HuH-7 (cell line): Measurements from ENCODE around the gene PKD1.
A peak's percentile ranks its signal among the peaks of the same experiment; 100 is the strongest.
"Not testable (repeated sequence)": the region's sequence is repeated elsewhere in the genome, so short reads cannot be mapped to it uniquely, and the experiment has no call there.

Source experiments
- DNase-seq: peaks from one replicate; pipeline ENCODE4 v3.0.0; 2011; ENCODE audit warnings: low spot score

PKD1 gene

GRCh38 chr16:2150418-2151187 is 14.9 kb upstream of the PKD1 start:
- DNase-seq, result no peak

DNA sequence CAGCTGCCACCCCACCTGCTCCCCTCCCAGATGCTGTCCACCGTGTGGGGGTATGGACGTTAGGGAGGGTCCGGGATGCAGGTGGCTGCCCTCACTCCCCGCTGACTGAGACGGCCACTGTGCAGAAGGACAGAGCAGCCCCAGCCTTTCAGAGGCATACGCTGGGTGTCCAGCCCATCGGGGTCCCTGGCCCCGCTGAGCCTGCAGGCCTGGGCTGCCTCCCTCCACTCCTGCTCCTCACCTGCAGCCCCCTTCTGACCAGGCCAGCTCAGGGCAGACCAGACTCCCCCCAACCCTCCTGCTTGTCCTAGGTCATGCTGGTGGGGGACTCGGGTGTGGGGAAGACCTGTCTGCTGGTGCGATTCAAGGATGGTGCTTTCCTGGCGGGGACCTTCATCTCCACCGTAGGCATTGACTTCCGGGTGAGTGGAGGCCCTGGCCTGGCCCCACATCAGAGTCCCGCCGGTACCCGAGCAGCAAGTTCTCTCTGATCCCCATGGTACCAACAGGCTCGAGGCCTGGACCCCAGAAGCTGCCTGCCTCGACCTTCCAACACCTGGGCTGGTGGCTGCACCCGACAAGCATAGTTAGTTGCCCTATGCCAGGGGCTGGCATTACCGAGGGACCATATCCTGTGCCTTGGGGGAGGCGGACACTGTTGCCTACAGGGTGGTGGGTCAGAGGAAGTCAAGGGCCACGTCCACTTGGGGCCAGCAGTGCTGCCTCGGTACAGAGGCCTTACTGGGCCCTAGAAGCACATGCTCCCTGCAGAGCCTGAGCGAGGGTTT is 14.1 kb upstream of the PKD1 start:
- peak; percentile 46 for DNase-seq

DNA sequence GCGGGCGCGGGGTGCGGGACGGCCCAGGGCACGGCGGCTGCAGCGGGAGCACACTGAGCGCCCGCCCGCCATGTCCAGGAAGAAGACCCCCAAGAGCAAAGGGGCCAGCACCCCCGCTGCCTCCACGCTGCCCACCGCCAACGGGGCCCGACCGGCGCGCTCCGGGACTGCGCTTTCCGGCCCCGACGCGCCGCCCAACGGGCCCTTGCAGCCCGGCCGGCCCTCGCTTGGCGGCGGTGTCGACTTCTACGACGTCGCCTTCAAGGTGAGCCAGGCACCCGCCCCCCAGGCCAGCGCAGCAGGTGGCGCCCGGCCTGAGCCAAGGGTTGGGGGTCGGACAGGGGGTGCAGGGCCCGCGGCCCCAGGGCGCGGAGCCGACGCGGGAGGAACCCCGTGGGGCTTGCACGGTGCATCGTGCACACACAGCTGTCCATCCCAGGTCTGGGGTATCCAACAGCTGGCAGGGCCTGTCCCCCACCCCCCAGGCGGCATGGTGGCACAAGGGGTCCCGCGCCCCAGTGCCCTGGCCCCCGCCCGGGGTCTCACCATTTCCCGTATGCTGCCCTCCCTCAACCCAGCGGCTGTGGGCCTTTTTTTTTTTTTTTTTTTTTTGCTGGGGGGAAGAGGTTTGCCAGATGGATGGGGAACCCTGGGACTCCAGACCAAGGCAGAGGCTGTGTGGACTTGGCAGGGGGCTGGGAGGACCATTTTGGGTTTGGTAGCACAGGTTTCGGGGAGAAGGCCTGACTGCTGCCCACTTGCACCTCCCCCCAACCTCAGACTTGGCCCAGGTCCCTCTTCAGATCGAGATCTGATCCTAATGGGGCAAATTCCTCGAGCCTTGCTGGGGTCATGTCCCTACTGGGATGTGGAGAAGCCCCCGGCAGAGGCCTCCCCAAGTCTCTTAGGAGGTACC is 13.3 kb upstream of the PKD1 start:
- no peak for DNase-seq

DNA sequence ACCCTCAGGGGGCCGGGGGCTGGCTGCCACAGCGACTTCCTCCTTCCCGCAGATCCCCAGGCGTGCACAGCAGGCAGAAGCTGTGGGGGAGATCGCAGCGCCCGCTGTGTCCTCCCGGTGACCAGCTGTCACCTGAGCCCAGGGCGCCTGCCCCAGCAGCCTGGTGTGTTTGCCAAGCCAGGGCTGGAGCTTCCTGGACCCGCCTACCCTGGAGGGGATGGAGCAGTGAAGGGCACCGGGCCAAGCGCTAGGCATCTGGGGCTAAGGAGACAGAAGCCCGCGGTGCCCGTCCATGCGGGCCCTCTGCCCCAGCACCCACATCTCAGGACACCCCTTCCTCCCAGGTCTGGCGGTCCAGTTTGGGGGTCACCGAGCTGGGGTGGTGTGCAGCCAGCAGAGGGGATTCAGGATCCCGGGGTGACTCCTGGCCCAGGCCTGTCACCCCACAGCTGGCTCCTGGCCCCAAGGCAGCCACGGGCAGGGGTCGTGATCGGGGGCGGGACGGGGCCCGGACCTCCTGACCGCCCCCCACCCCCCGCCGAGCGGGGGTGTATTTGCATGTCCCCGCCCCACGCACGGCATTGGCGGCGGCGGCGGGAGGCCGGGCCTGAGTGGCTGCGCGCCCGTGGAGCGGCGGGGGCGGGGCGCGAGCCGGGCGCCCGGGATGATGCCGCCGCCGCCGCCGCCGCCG is 12.4 kb upstream of the PKD1 start, which contains the start of gene RAB26:
Gene RAB26, plus strand, starts transcription at position 645 of the 691 bp plus-strand sequence. CDS start 159 bp downstream, outside the sequence.
- DNase-seq, result peak; percentile 72

GRCh38 chr16:2147378-2147777 is 11.7 kb upstream of the PKD1 start:
- DNase-seq, result no peak

GRCh38 chr16:2145843-2146242 is 10.1 kb upstream of the PKD1 start:
- DNase-seq, result no peak

DNA sequence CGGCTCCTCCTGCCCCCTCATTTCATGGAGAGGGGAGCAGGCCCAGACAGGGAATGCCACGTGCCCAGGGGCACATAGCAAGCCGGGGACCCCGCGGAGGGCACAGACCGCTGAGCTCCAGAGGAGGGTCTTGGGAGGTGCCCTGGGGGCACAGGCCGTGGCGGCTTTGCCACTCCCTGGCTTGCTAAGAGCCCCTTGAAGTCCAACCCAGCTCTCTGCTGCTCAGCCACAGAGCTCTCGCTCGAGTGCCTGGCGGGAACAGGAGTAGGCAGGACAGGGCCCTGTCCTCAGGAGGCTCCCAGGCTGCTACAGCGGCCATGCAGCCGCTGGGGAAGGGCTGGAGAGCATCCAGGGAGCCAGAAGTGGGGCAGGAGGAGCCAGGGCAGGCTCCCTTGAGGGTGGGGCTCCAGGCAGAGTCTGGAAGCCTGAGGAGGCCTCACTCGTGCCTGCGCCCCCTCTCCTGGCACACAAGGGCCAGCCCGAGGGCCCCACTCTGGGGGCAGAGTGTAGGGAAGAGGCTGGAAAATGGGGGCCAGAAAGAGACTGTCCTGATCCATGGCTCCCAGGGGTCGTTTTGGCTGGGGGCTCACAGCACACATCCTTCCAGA is 8.3 kb upstream of the PKD1 start:
- DNase-seq, result no peak

DNA sequence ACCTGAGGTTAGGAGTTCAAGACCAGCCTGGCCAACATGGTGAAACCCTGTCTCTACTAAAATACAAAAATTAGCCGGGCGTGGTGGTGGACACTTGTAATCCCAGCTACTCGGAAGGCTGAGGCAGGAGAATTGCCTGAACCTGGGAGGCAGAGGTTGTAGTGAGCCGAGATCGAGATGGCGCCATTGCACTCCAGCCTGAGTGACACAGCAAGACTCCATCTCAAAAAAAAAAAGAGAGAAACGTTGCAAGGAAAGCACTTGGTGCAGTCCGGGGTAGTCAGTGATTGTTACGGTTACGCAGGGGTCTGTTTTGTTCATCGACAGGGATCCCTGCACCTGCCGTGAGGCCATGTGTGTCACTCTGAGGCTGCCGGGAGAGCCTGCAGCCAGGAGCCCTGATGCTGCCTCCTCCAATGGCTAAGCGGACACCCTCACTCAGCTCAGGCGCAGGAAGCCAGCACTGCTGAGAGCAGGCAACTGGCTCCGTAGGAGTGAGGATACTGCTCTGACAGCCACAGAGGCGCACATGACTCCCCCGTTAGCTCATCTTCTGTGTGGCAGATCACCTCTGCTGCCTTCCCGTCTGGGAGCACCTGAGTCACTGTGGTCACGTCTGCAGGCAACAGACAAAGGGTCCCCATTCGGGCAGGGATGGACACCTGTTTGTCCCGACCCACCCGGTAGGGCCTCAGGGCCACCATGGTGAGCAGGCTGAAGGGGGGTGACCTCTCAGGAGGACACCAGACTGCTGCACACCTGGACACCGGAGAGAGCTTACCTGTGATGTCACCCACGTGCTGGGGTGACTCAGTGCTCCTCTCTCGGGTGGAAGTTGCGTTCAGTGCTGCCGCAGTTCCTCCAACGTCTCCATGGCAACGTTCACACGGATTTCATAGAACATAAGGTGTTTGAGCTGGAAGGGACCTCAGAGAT is 7.5 kb upstream of the PKD1 start:
- DNase-seq, result no peak

DNA sequence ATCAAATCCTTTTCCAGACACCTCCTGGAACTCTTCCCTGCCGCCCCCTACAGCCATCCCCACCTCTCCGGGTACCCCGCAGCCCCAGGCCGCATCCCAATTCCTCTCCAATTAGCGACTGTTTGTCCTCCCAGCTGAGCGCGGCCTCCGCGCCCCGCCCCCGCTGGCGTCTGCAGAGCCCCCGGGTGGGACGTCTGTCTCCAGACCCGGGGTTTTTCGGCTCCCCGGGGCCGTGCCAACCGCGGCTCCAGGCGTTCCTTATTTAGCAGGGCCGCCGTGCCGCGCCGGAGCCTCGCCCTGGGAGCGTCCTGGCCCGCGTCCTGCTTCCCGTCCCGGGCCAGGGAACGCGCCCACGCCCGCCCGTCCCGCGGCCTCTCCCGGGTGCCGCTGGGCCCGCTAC is 627 bp downstream of the PKD1 start:
- DNase-seq, result not testable (repeated sequence)

DNA sequence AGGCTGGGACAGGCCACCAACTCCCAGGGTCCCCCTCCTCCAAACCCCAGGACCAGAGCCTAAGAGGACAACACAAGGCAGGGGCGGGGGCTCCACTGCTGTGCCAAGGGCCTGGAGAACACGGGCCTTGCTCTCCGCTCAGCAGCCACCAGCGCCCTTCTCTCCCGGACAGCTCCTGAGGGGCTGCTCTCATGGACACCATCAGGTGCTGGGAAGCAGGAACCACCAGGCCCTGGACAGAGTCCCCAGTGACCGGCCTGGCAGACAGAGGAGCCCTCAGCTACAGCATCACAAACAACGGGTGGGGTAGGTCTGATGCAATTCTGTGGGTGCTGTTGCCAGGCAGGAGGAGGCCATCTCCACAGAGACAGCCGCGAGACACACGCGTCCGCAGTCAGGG is 1.9 kb downstream of the PKD1 start:
- not testable (repeated sequence) for DNase-seq

DNA sequence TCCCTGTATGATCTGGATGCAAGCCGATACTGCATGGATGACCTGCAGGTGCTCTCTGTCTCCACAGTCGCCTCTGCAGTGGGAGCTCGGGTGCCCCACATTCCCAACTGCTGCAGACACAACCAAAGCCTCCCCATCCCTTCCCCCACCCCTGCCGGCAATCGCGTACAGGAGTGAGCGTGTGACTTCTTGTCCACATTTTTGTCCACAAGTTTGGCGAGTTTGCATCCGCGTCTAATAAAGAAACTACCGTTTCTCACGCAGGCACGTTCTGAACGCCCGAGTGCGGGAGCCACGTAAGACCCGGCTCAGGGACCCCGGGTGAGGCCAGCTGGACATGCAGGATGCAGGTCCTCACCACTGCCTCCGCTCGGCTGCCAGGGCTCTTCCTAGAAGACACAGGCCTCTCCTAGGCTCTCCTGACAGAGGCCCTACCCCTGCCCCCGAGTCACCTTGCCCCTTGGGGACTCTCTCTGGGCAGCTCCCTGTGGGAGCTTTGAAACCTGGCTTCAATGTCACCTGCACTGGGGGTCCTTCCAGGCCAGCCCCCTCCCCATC is 5.7 kb downstream of the PKD1 start:
- DNase-seq, result not testable (repeated sequence)

- not testable (repeated sequence) for DNase-seq
Observed at GRCh38 chr16:2129251-2129650, 6.4 kb downstream of the PKD1 start.

DNA sequence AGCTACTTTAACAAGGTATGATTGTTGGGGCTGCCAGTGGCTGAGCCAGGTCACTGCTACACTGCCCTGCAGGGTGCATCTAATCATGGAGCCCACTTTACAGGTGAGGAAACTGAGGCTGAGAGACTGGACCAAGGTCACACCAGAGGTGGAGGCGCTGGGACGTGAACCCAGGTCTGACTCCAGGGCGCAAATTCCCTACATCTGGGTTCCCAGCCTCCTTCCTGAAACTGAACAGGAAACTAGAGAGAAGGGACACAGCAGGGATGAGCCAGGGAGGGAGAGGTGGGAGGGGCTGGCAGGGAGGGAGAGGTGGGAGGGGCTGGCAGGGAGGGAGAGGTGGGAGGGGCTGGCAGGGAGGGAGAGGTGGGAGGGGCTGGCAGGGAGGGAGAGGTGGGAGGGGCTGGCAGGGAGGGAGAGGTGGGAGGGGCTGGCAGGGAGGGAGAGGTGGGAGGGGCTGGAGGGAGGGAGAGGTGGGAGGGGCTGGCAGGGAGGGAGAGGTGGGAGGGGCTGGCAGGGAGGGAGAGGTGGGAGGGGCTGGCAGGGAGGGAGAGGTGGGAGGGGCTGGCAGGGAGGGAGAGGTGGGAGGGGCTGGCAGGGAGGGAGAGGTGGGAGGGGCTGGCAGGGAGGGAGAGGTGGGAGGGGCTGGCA is 7.9 kb downstream of the PKD1 start:
- DNase-seq, result not testable (repeated sequence)

DNA sequence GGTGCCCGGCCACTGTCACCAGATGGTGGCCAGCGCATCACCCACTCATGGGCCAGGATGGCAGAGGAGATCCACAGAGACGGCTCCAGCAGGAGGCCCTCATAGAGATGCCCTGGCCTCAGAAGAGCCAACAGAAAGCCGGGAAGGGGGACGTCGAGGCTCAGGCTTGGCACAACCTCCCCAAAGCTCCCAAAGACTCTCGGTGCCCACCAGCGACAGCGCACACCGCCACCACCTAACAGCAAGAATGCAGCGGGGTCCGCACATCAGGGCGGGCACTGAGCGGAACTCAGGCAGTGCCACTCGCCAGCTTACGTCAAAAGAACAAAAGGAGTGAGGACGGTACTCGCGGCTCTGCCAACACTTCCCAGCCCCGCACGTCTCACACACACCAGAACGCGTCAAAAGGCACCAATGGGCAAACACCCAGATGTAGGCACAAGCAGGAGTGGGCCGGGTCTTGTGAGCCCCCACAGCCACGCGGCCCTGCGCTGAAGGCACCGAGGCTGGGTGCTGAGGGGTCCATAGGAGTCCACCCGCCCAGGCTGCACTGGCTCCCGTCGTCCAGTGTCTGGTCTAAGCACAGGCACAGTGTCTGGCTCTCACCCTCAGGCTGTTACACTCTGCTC is 8.7 kb downstream of the PKD1 start:
- DNase-seq, result not testable (repeated sequence)

GRCh38 chr16:2126161-2126743 is 9.4 kb downstream of the PKD1 start:
- not testable (repeated sequence) for DNase-seq

DNA sequence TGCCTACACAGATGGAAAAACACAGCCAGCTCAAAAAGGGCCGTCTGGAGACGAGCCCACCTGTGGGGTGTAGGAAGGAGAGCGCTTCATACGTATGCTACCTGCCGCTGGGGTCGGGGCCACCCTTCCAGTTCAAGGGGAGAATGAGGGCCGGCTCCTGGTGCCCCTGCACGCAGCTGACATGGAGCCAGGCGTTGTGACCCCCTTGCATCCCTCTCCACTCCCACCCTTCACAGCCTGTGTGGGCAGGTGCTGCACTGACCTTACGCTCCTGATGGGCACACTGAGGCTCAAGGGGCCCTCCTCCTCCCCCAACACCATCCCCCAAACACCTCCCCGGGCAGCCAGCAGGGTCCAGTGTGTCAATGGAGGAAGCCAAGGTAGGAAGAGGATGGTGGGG is 10.1 kb downstream of the PKD1 start:
- DNase-seq, result not testable (repeated sequence)

DNA sequence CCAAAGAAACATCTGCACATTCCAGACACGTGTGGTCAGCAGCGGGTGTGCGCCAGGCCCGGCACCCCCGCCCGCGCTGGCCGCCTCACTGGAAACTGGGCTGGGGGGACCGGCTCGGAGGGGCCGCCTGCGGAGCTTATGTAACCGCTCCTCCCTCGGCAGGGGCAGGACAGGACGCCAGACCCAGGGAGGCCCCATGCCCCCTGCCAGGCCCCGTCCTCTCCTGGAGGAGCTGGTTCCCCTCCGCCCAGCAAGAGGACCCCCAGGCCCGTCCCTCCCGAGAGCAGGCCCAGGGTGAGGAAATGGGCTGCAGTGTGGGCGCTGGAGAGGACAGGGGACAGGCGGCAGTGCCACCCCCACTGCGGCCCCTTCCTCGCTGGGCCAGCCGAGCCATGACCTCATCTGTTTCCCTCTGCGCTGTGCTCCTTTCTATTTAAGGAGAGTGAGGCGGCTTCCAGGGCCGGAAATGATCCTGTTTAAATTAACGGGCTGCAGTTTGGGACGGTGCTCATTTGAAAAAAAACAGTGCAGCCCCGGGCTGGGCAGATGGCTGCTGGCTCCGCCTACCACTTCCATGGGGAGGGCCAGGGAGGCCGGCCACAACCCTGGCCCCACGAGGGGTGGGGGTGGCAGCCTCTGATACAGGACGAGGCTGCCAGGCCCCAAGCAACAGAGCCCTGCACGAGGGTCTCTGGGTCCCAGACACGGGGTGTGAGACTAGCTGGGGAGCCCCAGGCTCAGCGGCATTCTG is 10.8 kb downstream of the PKD1 start:
- not testable (repeated sequence) for DNase-seq

DNA sequence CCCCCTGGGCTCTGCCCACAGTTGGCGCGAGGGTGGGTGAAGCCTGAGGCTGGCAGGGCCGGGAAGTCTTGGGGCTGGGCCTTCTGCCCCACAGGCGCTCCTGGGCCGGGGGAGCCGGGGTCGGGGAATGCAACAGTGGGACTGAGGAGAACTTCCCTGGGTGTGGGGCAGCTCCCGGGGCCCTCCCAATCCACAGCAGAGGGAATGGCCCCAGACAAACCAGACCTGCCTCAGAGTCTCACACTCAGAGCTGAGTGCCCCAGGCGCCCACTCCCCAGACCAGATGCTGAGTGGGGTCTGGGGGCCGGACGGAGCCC is 11.4 kb downstream of the PKD1 start:
- not testable (repeated sequence) for DNase-seq
